ENCODE measurements around the gene GRAMD1A.

DNA sequence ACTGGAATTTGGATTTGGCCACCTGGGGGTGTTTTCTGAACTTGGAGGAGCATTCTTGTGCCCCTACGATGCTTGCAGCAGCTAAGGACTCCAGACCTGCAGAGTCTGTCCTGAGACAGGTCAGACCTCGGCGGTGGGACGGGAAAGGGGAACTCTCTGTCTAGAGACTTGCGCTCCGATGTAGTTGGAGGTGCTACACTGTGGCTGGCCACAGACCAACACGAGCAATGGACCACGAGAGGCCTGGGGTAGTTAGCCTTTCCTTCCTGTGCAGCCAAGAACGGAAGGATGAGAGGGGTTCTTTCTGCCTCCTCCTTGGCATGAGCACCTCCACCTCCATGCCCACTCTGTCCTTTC lies 5.9 kb upstream of the GRAMD1A start:
- TF ChIP-seq, protein P1, sequence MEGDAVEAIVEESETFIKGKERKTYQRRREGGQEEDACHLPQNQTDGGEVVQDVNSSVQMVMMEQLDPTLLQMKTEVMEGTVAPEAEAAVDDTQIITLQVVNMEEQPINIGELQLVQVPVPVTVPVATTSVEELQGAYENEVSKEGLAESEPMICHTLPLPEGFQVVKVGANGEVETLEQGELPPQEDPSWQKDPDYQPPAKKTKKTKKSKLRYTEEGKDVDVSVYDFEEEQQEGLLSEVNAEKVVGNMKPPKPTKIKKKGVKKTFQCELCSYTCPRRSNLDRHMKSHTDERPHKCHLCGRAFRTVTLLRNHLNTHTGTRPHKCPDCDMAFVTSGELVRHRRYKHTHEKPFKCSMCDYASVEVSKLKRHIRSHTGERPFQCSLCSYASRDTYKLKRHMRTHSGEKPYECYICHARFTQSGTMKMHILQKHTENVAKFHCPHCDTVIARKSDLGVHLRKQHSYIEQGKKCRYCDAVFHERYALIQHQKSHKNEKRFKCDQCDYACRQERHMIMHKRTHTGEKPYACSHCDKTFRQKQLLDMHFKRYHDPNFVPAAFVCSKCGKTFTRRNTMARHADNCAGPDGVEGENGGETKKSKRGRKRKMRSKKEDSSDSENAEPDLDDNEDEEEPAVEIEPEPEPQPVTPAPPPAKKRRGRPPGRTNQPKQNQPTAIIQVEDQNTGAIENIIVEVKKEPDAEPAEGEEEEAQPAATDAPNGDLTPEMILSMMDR (IDR thresholded peaks at IDR 0.05) = no peak
- TF ChIP-seq POLR2A (IDR thresholded peaks at IDR 0.05) = no peak

All from right lobe of liver (tissue), 4 donors.